GM19372 (cell line): Measurements from ENCODE around the gene CEBPA.

Experiments
- ATAC-seq: cut with Tn5 transposase; IDR thresholded peaks from one replicate; pipeline ENCODE4 v1.9.1; 2021; ENCODE audit warnings: mild to moderate bottlenecking, low read depth, moderate library complexity; ENCODE audit not compliant: unreplicated experiment

The CEBPA gene

GRCh38 chr19:33302175-33302973 lies at the start of gene CEBPA:
Gene CEBPA (minus strand): TSS chr19:33302534. CDS start chr19:33302414, 120 bp downstream.
- peak; percentile 83 for ATAC-seq

- ATAC-seq, result no peak
Measured at GRCh38 chr19:33350538-33351309, 48.4 kb upstream of the CEBPA start.

- no peak for ATAC-seq
Measured at GRCh38 chr19:33349319-33350289, 47.3 kb upstream of the CEBPA start.

GRCh38 chr19:33348301-33349010 lies 46.1 kb upstream of the CEBPA start:
- no peak for ATAC-seq

- ATAC-seq, result no peak
Measured at GRCh38 chr19:33347300-33347699, 45.0 kb upstream of the CEBPA start.

GRCh38 chr19:33346665-33347064 lies 44.3 kb upstream of the CEBPA start:
- no peak for ATAC-seq

GRCh38 chr19:33345163-33345562 lies 42.8 kb upstream of the CEBPA start:
- ATAC-seq, result no peak

GRCh38 chr19:33344573-33344925 lies 42.2 kb upstream of the CEBPA start:
- no peak for ATAC-seq

GRCh38 chr19:33343859-33344572 lies 41.7 kb upstream of the CEBPA start:
- ATAC-seq, result no peak

- ATAC-seq, result no peak
Measured at GRCh38 chr19:33343301-33343700, 41.0 kb upstream of the CEBPA start.

- no peak for ATAC-seq
Measured at GRCh38 chr19:33340991-33341390, 38.7 kb upstream of the CEBPA start.

- ATAC-seq, result no peak
Measured at GRCh38 chr19:33339016-33339984, 37.0 kb upstream of the CEBPA start.

GRCh38 chr19:33335446-33335845 lies 33.1 kb upstream of the CEBPA start:
- ATAC-seq, result no peak

- no peak for ATAC-seq
Measured at GRCh38 chr19:33334271-33334670, 31.9 kb upstream of the CEBPA start.

GRCh38 chr19:33333642-33334041 lies 31.3 kb upstream of the CEBPA start:
- ATAC-seq, result no peak

- ATAC-seq, result no peak
Measured at GRCh38 chr19:33333151-33333550, 30.8 kb upstream of the CEBPA start.

- ATAC-seq, result no peak
Measured at GRCh38 chr19:33332248-33332647, 29.9 kb upstream of the CEBPA start.

GRCh38 chr19:33329736-33330135 lies 27.4 kb upstream of the CEBPA start:
- no peak for ATAC-seq
